DND-41 (cell line): ENCODE data around the gene TMEM11.
"Not testable (repeated sequence)": the region's sequence is repeated elsewhere in the genome, so short reads cannot be mapped to it uniquely, and the experiment has no call there.

Experiments
- ATAC-seq: fragments of 200-7000 bp; cut with Tn5 transposase; 3 replicates; pipeline ENCODE4 v1.9.1; 2021; ENCODE audit warnings: low read depth; ENCODE audit not compliant: insufficient read depth
- DNase-seq: peaks from one replicate; pipeline ENCODE4 v3.0.0-alpha.2; 2020
- H2AFZ ChIP-seq: 2 replicates; pipeline ENCODE4 v1.6.0; 2012; ENCODE audit warnings: low read depth, low read length
- H3K27ac ChIP-seq: 2 replicates; pipeline ENCODE4 v1.5.1; 2012; ENCODE audit warnings: low read length, inconsistent platforms
- H3K27me3 ChIP-seq: fragments of 200-600 bp; sonication (generic); 2 replicates; pipeline ENCODE4 v1.6.0; 2012; ENCODE audit warnings: low read length, mild to moderate bottlenecking, inconsistent platforms; ENCODE audit not compliant: insufficient read depth, poor library complexity
- H3K36me3 ChIP-seq: 2 replicates; pipeline ENCODE4 v1.5.1; 2012; ENCODE audit warnings: low read length, inconsistent platforms; ENCODE audit not compliant: insufficient read depth
- H3K4me1 ChIP-seq: 2 replicates; pipeline ENCODE4 v1.5.1; 2012; ENCODE audit warnings: mild to moderate bottlenecking, low read length; ENCODE audit not compliant: insufficient read depth
- H3K4me2 ChIP-seq: 2 replicates; pipeline ENCODE4 v1.6.0; 2012; ENCODE audit warnings: mild to moderate bottlenecking, moderate library complexity, low read length, inconsistent platforms; ENCODE audit not compliant: insufficient read depth
- H3K4me3 ChIP-seq, 2 experiments: fragments of 200-600 bp in 1 of 2; shearing (Covaris generic) in 1 of 2; 2 replicates each; pipeline ENCODE4 v1.5.1; 2012 to 2016; ENCODE audit warnings: inconsistent platforms in 2 of 2, low read length in 2 of 2, mild to moderate bottlenecking in 2 of 2, low read depth in 1 of 2, moderate library complexity in 1 of 2
- H3K79me2 ChIP-seq: 2 replicates; pipeline ENCODE4 v1.6.0; 2012; ENCODE audit warnings: low read length, inconsistent platforms; ENCODE audit not compliant: insufficient read depth
- H3K9ac ChIP-seq: 2 replicates; pipeline ENCODE4 v1.6.0; 2012; ENCODE audit warnings: low read depth, mild to moderate bottlenecking, inconsistent platforms, low read length, moderate library complexity
- H3K9me3 ChIP-seq: 2 replicates; pipeline ENCODE4 v1.5.1; 2012; ENCODE audit warnings: low read length, moderate library complexity, mild to moderate bottlenecking, inconsistent platforms; ENCODE audit not compliant: insufficient read depth, severe bottlenecking
- H4K20me1 ChIP-seq: 2 replicates; pipeline ENCODE4 v1.6.0; 2012; ENCODE audit warnings: low read length; ENCODE audit not compliant: insufficient read depth
- CTCF ChIP-seq: IDR thresholded peaks from 2 replicates; pipeline ENCODE4 v1.5.1; 2012; ENCODE audit warnings: borderline replicate concordance, low read length, moderate library complexity, mild to moderate bottlenecking; ENCODE audit not compliant: poor library complexity, severe bottlenecking; ENCODE audit errors: extremely low read depth
- EZH2 ChIP-seq: IDR thresholded peaks from 3 replicates; pipeline ENCODE4 v1.6.1; 2012; ENCODE audit warnings: borderline replicate concordance, low read depth, mild to moderate bottlenecking, moderate library complexity, low read length, inconsistent platforms; ENCODE audit not compliant: severe bottlenecking

The TMEM11 gene

DNA sequence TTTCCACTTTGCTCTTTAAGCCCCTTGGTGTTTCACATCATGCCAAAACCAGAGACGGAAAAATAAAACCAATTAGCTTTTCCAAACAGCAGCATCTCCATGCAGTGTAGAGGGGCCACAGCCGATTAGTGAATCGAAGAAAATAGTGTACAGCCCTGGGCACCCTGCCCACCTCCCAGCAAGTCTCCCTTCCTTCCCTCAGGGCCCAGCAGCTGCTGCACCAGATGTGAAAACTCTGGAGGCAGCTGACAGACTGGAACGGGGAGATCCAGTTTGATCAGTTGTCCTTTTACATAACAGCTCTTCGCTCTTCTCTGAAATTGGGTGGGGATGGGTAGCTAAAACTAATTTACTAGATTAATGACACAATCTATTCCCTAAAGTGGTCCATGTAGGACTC is 19.3 kb downstream of the TMEM11 start:
- no peaks in the 10 kb centered on the region for H3K4me1 ChIP-seq
- H3K36me3 ChIP-seq: peaks cover 60% of the 10 kb centered on the region
- no peak overlapping the region for H2AFZ ChIP-seq
- H4K20me1 ChIP-seq: peaks cover 43% of the 10 kb centered on the region
- H3K4me2 ChIP-seq: no peak overlapping the region
- H3K27ac ChIP-seq: no peak overlapping the region
- no peak overlapping the region for H3K9ac ChIP-seq
- H3K4me3 ChIP-seq: no peak overlapping the region
- H3K9me3 ChIP-seq: no peaks in the 10 kb centered on the region
- H3K79me2 ChIP-seq: peaks cover 24% of the 10 kb centered on the region
- H3K27me3 ChIP-seq: no peaks in the 10 kb centered on the region
- DNase-seq: no peak
- ATAC-seq: no peak
- TF ChIP-seq EZH2 (no peak), CTCF (no peak)

- TF ChIP-seq CTCF: no peak
- no peak for TF ChIP-seq EZH2
- H2AFZ ChIP-seq: no peak overlapping the region
- no peak for DNase-seq
- H3K4me3 ChIP-seq: no peak overlapping the region
- H3K27ac ChIP-seq: no peak overlapping the region
- H3K9ac ChIP-seq: no peak overlapping the region
- H3K4me2 ChIP-seq: no peak overlapping the region
- peaks cover 39% of the 10 kb centered on the region for H4K20me1 ChIP-seq
- no peaks in the 10 kb centered on the region for H3K27me3 ChIP-seq
- H3K79me2 ChIP-seq: peaks cover 19% of the 10 kb centered on the region
- no peaks in the 10 kb centered on the region for H3K4me1 ChIP-seq
- ATAC-seq: no peak
- no peaks in the 10 kb centered on the region for H3K9me3 ChIP-seq
- H3K36me3 ChIP-seq: peaks cover 58% of the 10 kb centered on the region
Observed at GRCh38 chr17:21194226-21194625, 19.7 kb downstream of the TMEM11 start.

DNA sequence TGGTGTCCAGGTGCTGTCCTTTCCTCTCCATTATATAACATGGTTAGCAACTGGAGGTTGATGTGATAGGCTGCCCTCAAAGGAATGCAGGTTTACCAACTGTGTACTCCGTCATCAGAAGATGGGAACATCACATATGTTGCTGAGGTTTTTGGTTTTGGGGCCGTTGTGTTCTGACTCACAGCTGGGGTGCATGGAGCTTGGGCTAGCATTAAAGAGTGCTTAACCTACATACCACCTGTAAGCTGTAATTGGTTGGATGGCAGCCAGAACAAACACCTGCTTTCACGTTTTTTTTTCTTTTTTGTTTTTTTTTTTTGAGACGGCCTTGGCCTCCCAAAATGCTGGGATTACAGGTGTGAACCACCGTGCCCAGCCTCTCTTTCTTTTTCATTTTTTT is 20.9 kb downstream of the TMEM11 start:
- ATAC-seq (0 out of 3 replicates have a peak, but pooled peaks have one; percentile 32), DNase-seq (no peak)
- Histone ChIP-seq H3K79me2 (peaks cover 8% of the 10 kb centered on the region; the same call in 1 of the 2 replicates), H3K4me3 (no peak overlapping the region), H2AFZ (no peak overlapping the region), H3K36me3 (peaks cover 53% of the 10 kb centered on the region), H3K4me1 (no peaks in the 10 kb centered on the region), H3K27me3 (no peaks in the 10 kb centered on the region), H3K9me3 (no peaks in the 10 kb centered on the region), H3K4me2 (no peak overlapping the region), H3K27ac (no peak overlapping the region), H4K20me1 (peaks cover 29% of the 10 kb centered on the region), H3K9ac (no peak overlapping the region)
- TF ChIP-seq EZH2: no peak
- no peak for TF ChIP-seq CTCF

DNA sequence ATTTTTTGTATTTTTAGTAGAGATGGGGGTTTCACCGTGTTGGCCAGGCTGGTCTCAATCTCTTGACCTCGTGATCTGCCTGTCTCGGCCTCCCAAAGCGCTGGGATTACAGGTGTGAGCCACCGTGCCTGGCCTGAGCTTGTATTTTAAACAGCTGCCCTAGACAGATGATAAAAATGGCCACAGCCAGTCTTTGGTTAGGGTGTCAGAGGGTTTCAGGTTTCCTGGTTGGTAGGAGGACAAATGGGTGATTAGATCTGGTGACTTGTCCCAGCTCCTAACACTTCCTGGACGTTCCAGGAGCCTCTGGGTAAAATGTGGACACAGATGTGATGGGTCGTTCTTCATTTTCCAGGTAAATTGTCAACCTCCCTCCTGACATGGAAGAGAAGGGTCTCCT is 21.5 kb downstream of the TMEM11 start:
- Histone ChIP-seq H3K36me3 (peaks cover 47% of the 10 kb centered on the region), H4K20me1 (peaks cover 23% of the 10 kb centered on the region)
- not testable (repeated sequence) for H3K4me2 ChIP-seq, H2AFZ ChIP-seq, ATAC-seq, H3K27ac ChIP-seq, DNase-seq, H3K4me3 ChIP-seq, H3K27me3 ChIP-seq, H3K4me1 ChIP-seq, H3K79me2 ChIP-seq, H3K9ac ChIP-seq, H3K9me3 ChIP-seq
